ENCODE data around the gene CD4.

DNA sequence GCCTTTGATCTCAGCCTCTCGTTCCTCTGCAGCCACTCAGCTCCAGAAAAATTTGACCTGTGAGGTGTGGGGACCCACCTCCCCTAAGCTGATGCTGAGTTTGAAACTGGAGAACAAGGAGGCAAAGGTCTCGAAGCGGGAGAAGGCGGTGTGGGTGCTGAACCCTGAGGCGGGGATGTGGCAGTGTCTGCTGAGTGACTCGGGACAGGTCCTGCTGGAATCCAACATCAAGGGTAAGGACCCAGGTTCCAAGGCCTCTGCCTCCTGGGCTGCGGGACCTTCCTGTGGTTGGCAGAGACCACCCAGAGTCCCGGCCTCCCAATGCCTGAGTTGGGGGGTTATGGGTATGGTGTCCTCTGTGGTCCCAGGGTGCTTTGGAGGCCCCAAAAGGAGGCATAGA is 27.8 kb downstream of the CD4 start:
- TF ChIP-seq CTCF (IDR thresholded peaks at IDR 0.05), result no peak
- TF ChIP-seq POLR2A (IDR thresholded peaks at IDR 0.05; ENCODE audit: low read depth), result no peak
- no peak for TF ChIP-seq EP300 (IDR thresholded peaks at IDR 0.05)

Measured in esophagus muscularis mucosa (tissue), 4 donors.